H9 (cell line): Measurements from ENCODE around the gene SDR42E2. TPM values are rescaled to one million over a fixed set of nuclear protein-coding genes. Genes with fewer than 3 reads are reported as not detected.
A peak's percentile ranks its signal among the peaks of the same experiment; 100 is the strongest.

Source experiments
- DNase-seq: peaks from one replicate; pipeline ENCODE4 v3.0.0-alpha.2; 2017
- H2AFZ ChIP-seq: one replicate; pipeline ENCODE4 v1.6.1; 2013; ENCODE audit warnings: mild to moderate bottlenecking, low read length, control low read depth, moderate library complexity
- H2AK5ac ChIP-seq: 2 replicates; pipeline ENCODE4 v1.6.1; 2013; ENCODE audit warnings: low read length, control low read depth, mixed read lengths; ENCODE audit not compliant: insufficient read length
- H2BK120ac ChIP-seq: one replicate; pipeline ENCODE4 v1.6.1; 2013; ENCODE audit warnings: low read depth, mild to moderate bottlenecking, low read length, control low read depth, inconsistent platforms; ENCODE audit not compliant: poor library complexity, severe bottlenecking
- H2BK12ac ChIP-seq: 2 replicates; pipeline ENCODE4 v1.6.1; 2013; ENCODE audit warnings: low read length, control low read depth, mixed read lengths, low read depth; ENCODE audit not compliant: insufficient read length
- H2BK15ac ChIP-seq: 2 replicates; pipeline ENCODE4 v1.6.1; 2013; ENCODE audit warnings: low read depth, low read length, control low read depth
- H2BK20ac ChIP-seq: one replicate; pipeline ENCODE4 v1.6.1; 2013; ENCODE audit warnings: low read depth, mild to moderate bottlenecking, low read length, control low read depth, inconsistent platforms; ENCODE audit not compliant: poor library complexity, severe bottlenecking
- H2BK5ac ChIP-seq: 2 replicates; pipeline ENCODE4 v1.6.1; 2013; ENCODE audit warnings: low read length, control low read depth, mixed read lengths; ENCODE audit not compliant: insufficient read length
- H3K14ac ChIP-seq: 2 replicates; pipeline ENCODE4 v1.6.1; 2013; ENCODE audit warnings: low read length, control low read depth; ENCODE audit not compliant: insufficient read depth
- H3K18ac ChIP-seq: 2 replicates; pipeline ENCODE4 v1.6.1; 2013; ENCODE audit warnings: low read depth, mild to moderate bottlenecking, mixed read lengths, low read length, control low read depth; ENCODE audit not compliant: insufficient read length
- H3K23ac ChIP-seq: 2 replicates; pipeline ENCODE4 v1.6.1; 2013; ENCODE audit warnings: low read length, control low read depth, mixed read lengths, low read depth; ENCODE audit not compliant: insufficient read length
- H3K23me2 ChIP-seq: 2 replicates; pipeline ENCODE4 v1.6.1; 2013; ENCODE audit warnings: low read depth, mild to moderate bottlenecking, mixed read lengths, low read length, control low read depth; ENCODE audit not compliant: insufficient read length, poor library complexity, severe bottlenecking
- H3K27ac ChIP-seq: 2 replicates; pipeline ENCODE4 v1.5.1; 2013; ENCODE audit warnings: low read length, control low read depth, mixed read lengths, low read depth; ENCODE audit not compliant: insufficient read length
- H3K27me3 ChIP-seq: 2 replicates; pipeline ENCODE4 v1.6.1; 2013; ENCODE audit warnings: low read length, control low read depth, inconsistent platforms; ENCODE audit not compliant: insufficient read depth
- H3K4ac ChIP-seq: 2 replicates; pipeline ENCODE4 v1.6.1; 2013; ENCODE audit warnings: low read depth, mild to moderate bottlenecking, control low read depth, inconsistent platforms, low read length, moderate library complexity
- H3K4me1 ChIP-seq: 2 replicates; pipeline ENCODE4 v1.6.1; 2013; ENCODE audit warnings: low read length, control low read depth, inconsistent platforms; ENCODE audit not compliant: insufficient read depth
- H3K4me2 ChIP-seq: 2 replicates; pipeline ENCODE4 v1.6.1; 2013; ENCODE audit warnings: low read length, control low read depth, mixed read lengths; ENCODE audit not compliant: insufficient read length, insufficient read depth
- H3K56ac ChIP-seq: 2 replicates; pipeline ENCODE4 v1.6.1; 2013; ENCODE audit warnings: low read depth, mild to moderate bottlenecking, mixed read lengths, low read length, control low read depth; ENCODE audit not compliant: insufficient read length
- H3K79me1 ChIP-seq: 2 replicates; pipeline ENCODE4 v1.6.1; 2013; ENCODE audit warnings: low read depth, mild to moderate bottlenecking, moderate library complexity, low read length, control low read depth, inconsistent platforms; ENCODE audit not compliant: insufficient read depth, poor library complexity, severe bottlenecking
- H3K79me2 ChIP-seq: 2 replicates; pipeline ENCODE4 v1.6.1; 2013; ENCODE audit warnings: low read length, control low read depth, inconsistent platforms; ENCODE audit not compliant: insufficient read depth
- H3K9ac ChIP-seq: 2 replicates; pipeline ENCODE4 v1.6.1; 2013; ENCODE audit warnings: low read length, control low read depth, mixed read lengths; ENCODE audit not compliant: insufficient read length; ENCODE audit errors: extremely low read depth
- H3K9me3 ChIP-seq: one replicate; pipeline ENCODE4 v1.6.1; 2013; ENCODE audit warnings: low read depth, low read length, inconsistent platforms; ENCODE audit not compliant: control insufficient read depth
- H3T11ph ChIP-seq: one replicate; pipeline ENCODE4 v1.6.1; 2013; ENCODE audit warnings: mild to moderate bottlenecking, low read length, control low read depth, inconsistent platforms
- H4K20me1 ChIP-seq: one replicate; pipeline ENCODE4 v1.6.1; 2013; ENCODE audit not compliant: control insufficient read depth, insufficient read length, insufficient read depth
- H4K5ac ChIP-seq: 2 replicates; pipeline ENCODE4 v1.6.1; 2013; ENCODE audit warnings: low read depth, mild to moderate bottlenecking, mixed read lengths, low read length, control low read depth; ENCODE audit not compliant: insufficient read length
- H4K8ac ChIP-seq: replicated peaks from 2 replicates; pipeline ENCODE4 v1.6.1; 2013; ENCODE audit warnings: low read length, control low read depth, mixed read lengths, low read depth; ENCODE audit not compliant: insufficient read length
- H4K91ac ChIP-seq: 2 replicates; pipeline ENCODE4 v1.6.1; 2013; ENCODE audit warnings: low read depth, mild to moderate bottlenecking, moderate library complexity, mixed read lengths, low read length, control low read depth; ENCODE audit not compliant: insufficient read length
- H3K27ac Mint-ChIP-seq, 3 experiments: 2 replicates in 2 of 3; 3 replicates in 1 of 3; pipeline ENCODE4 v1.8.0; 2020 to 2021; ENCODE audit warnings: mixed read lengths in 3 of 3, mild to moderate bottlenecking in 1 of 3, moderate library complexity in 1 of 3
- H3K27me3 Mint-ChIP-seq: 2 replicates; pipeline ENCODE4 v1.8.0; 2021; ENCODE audit warnings: low read depth, mild to moderate bottlenecking, moderate library complexity, mixed read lengths
- H3K36me3 Mint-ChIP-seq, 3 experiments: 2 replicates in 2 of 3; 3 replicates in 1 of 3; pipeline ENCODE4 v1.8.0; 2020 to 2021; ENCODE audit warnings: low read depth in 3 of 3, mixed read lengths in 3 of 3; ENCODE audit not compliant: insufficient read depth in 1 of 3
- H3K4me1 Mint-ChIP-seq, 2 experiments: 2 replicates each; pipeline ENCODE4 v1.8.0; 2020; ENCODE audit warnings: mixed read lengths in 2 of 2
- H3K4me3 Mint-ChIP-seq, 2 experiments: 2 replicates in 1 of 2; 3 replicates in 1 of 2; pipeline ENCODE4 v1.8.0; 2020 to 2021; ENCODE audit warnings: mild to moderate bottlenecking in 2 of 2, mixed read lengths in 2 of 2, moderate library complexity in 1 of 2
- H3K9me3 Mint-ChIP-seq, 2 experiments: 2 replicates in 1 of 2; 3 replicates in 1 of 2; pipeline ENCODE4 v1.8.0; 2020; ENCODE audit warnings: mild to moderate bottlenecking in 2 of 2, mixed read lengths in 2 of 2, moderate library complexity in 1 of 2
- CTCF ChIP-seq: fragments of 200-600 bp; sonication (generic); conservative IDR thresholded peaks from 3 replicates; pipeline ENCODE4 v1.8.0; 2021; ENCODE audit warnings: antibody characterized with exemption, mild to moderate bottlenecking
- WGBS: extraction: QIAGEN DNeasy Blood & Tissue Kit; methylation state at CpG from one replicate; pipeline ENCODE4 v1.1.7; 2013; ENCODE audit warnings: missing lambda C conversion rate, low lambda C conversion rate, mixed read lengths; ENCODE audit not compliant: insufficient read length; ENCODE audit errors: extremely low coverage; 5-methylcytosine and 5-hydroxymethylcytosine counted together
- total RNA-seq: library from RNA; stranded (reverse); gene quantifications from 2 replicates; pipeline ENCODE4 v1.2.1, GENCODE V29; 2021

SDR42E2 gene
- total RNA-seq, 1 experiment from 2014 or later = 0.09 TPM

DNA sequence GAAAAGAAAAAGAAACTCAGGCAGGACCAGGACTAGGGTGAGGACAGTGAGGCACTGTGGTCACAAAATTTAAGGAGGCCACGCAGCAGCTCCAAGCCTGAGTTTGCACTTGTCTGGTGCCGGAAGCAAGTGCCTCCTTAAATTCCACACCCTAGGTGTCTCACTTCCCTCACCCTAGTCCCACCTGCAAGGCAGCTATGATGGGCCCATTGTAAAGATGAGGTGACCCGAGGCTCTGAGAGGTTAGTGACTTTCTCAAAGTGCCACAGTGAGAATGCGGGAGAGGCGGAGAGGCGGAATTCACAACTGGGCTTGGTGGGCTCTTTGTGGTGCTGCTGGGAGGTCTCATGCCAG is 22.3 kb downstream of the SDR42E2 start:
- no peak overlapping the region for H2BK12ac ChIP-seq
- H3K23me2 ChIP-seq = peaks cover 2% of the 10 kb centered on the region
- no peaks in the 10 kb centered on the region for H3K9me3 Mint-ChIP-seq
- H4K20me1 ChIP-seq = no peaks in the 10 kb centered on the region
- no peak overlapping the region for H3K23ac ChIP-seq
- H3T11ph ChIP-seq = no peak overlapping the region
- H2BK20ac ChIP-seq = no peak overlapping the region
- H3K18ac ChIP-seq = no peak overlapping the region
- H2AFZ ChIP-seq = no peak overlapping the region
- WGBS = no CpG with 5 or more reads among the region's 6 CpGs
- TF ChIP-seq CTCF = no peak
- H3K27ac ChIP-seq = no peak overlapping the region
- no peaks in the 10 kb centered on the region for H3K36me3 Mint-ChIP-seq
- H4K91ac ChIP-seq = no peak overlapping the region
- H3K4me1 Mint-ChIP-seq = peaks cover 16 to 22% of the 10 kb centered on the region in 2 experiments
- H2AK5ac ChIP-seq = no peak overlapping the region
- H3K56ac ChIP-seq = no peak overlapping the region
- no peak overlapping the region for H2BK120ac ChIP-seq
- no peak overlapping the region for H2BK15ac ChIP-seq
- H3K4me2 ChIP-seq = no peak overlapping the region
- no peak overlapping the region for H3K4me3 Mint-ChIP-seq
- H2BK5ac ChIP-seq = no peak overlapping the region
- H3K27me3 Mint-ChIP-seq = peaks cover 15% of the 10 kb centered on the region
- H3K4ac ChIP-seq = no peak overlapping the region
- no peak overlapping the region for H4K5ac ChIP-seq
- no peak overlapping the region for H3K14ac ChIP-seq
- H3K27ac Mint-ChIP-seq = no peak overlapping the region
- no peaks in the 10 kb centered on the region for H3K9me3 ChIP-seq
- H3K4me1 ChIP-seq = no peaks in the 10 kb centered on the region
- no peaks in the 10 kb centered on the region for H3K27me3 ChIP-seq
- H3K79me2 ChIP-seq = no peaks in the 10 kb centered on the region
- peak overlapping the region; percentile 41 for H4K8ac ChIP-seq
- H3K79me1 ChIP-seq = no peaks in the 10 kb centered on the region
- no peak overlapping the region for H3K9ac ChIP-seq
- DNase-seq = peak; percentile 35
